Activated T-helper 1 cell treated with anti-CD3 and anti-CD28 coated beads, Interleukin-12 subunit alpha, Interleukin-12 subunit beta, Interleukin-2, Interleukin-4 antibody, amounts not matched to agents 30 ng/mL and 10 ng/mL and 1 ng/mL, durations not matched to agents 14 hours and 24 hours and 36 hours (primary cell): Measurements from ENCODE around the gene KANSL3. TPM values are rescaled to one million over a fixed set of nuclear protein-coding genes. Genes with fewer than 3 reads are reported as not detected.

Source experiments
- DNase-seq: peaks from one replicate; pipeline ENCODE4 v3.0.0; 2021; ENCODE audit warnings: low spot score
- H3K27ac Mint-ChIP-seq: one replicate; pipeline ENCODE4 v1.8.0; 2021; ENCODE audit warnings: mild to moderate bottlenecking, mixed read lengths
- H3K27me3 Mint-ChIP-seq: one replicate; pipeline ENCODE4 v1.8.0; 2022; ENCODE audit warnings: mild to moderate bottlenecking, moderate library complexity, mixed read lengths; ENCODE audit not compliant: insufficient read depth
- H3K36me3 Mint-ChIP-seq: one replicate; pipeline ENCODE4 v1.8.0; 2021; ENCODE audit warnings: low read depth, mixed read lengths
- H3K4me1 Mint-ChIP-seq: one replicate; pipeline ENCODE4 v1.8.0; 2021; ENCODE audit warnings: low read depth, mixed read lengths
- H3K4me3 Mint-ChIP-seq: one replicate; pipeline ENCODE4 v1.8.0; 2021; ENCODE audit warnings: mild to moderate bottlenecking, moderate library complexity, mixed read lengths
- H3K9me3 Mint-ChIP-seq: one replicate; pipeline ENCODE4 v1.8.0; 2021; ENCODE audit warnings: mixed read lengths
- intact Hi-C: fragments of 100-400 bp; cut with micrococcal nuclease; formaldehyde crosslinking; loops from one replicate; pipeline ENCODE4 v1.15.1; 2024
- total RNA-seq: library from RNA; stranded (reverse); gene quantifications from 2 replicates; pipeline ENCODE4 v1.2.3, GENCODE V29; 2022

Gene KANSL3
- total RNA-seq, 1 donor from 2014 or later, result 55.0 TPM

GRCh38 chr2:96549466-96549785, 88.7 kb downstream of the KANSL3 start:
- intact Hi-C loops, result no loop called here
- Mint-ChIP-seq H3K4me1 (peaks cover 45% of the 10 kb centered on the region), H3K4me3 (no peak overlapping the region), H3K27me3 (no peaks in the 10 kb centered on the region), H3K36me3 (peaks cover 48% of the 10 kb centered on the region), H3K9me3 (no peaks in the 10 kb centered on the region), H3K27ac (no peak overlapping the region)
- DNase-seq, result no peak

DNA sequence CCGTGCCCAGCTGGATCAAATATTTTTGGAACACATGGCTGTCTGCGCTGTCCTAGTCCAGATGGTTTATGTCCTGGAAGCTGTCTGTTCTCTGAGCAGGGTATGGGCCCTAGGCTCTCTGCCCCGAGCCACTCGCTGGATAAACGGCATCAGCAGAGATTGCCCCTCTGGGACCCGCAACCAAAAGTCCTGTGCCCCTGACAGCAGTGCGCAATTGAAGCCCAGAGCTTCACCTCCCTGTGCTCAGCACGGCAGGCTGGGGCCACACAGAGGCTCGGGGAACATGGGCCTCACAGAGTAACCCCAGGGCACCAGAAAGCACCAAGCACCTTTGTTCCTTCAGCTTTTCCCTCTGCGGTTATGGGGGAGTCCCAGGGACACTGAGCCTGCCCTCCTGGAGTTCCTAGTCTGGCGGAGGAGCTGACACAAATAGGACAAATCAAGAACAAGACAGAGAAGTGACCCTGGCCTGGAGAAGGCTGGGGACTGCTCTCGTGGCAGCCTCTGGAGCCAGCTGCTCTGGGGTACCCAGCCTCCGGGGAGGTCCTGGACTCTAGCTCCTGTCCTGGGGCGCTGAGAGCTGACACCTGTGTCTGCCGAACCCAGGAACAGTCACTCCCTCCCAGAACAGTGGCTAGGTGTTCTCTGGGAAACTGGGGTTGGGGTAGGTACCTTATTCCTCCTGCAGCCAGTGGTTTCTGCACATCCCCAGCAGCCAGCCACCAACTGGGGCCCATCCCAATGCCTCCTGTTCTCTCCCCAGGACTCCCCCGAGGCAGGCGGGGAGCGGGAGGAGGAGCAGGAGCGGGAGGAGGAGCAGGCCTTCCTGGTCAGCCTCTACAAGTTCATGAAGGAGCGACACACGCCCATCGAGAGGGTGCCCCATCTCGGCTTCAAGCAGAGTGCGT, 89.3 kb downstream of the KANSL3 start:
- H3K36me3 Mint-ChIP-seq, result peaks cover 54% of the 10 kb centered on the region
- no peaks in the 10 kb centered on the region for H3K27me3 Mint-ChIP-seq
- H3K4me1 Mint-ChIP-seq, result peaks cover 49% of the 10 kb centered on the region

GRCh38 chr2:96547731-96548171, 90.4 kb downstream of the KANSL3 start:
- no peak for DNase-seq
- Mint-ChIP-seq H3K27ac (peak overlapping the region; percentile 64), H3K4me1 (peaks cover 49% of the 10 kb centered on the region), H3K27me3 (no peaks in the 10 kb centered on the region), H3K36me3 (peaks cover 56% of the 10 kb centered on the region), H3K9me3 (no peaks in the 10 kb centered on the region), H3K4me3 (peak overlapping the region; percentile 58)
- intact Hi-C loops, result no loop called here

More for the DNA sequence above, 89.3 kb downstream of the KANSL3 start:
- H3K9me3 Mint-ChIP-seq, result no peaks in the 10 kb centered on the region
- H3K4me3 Mint-ChIP-seq, result no peak overlapping the region
- H3K27ac Mint-ChIP-seq, result no peak overlapping the region
- DNase-seq, result no peak
- intact Hi-C loops, result no loop called here

- peaks cover 54% of the 10 kb centered on the region for H3K4me1 Mint-ChIP-seq
- no peak for DNase-seq
- peaks cover 58% of the 10 kb centered on the region for H3K36me3 Mint-ChIP-seq
- H3K27me3 Mint-ChIP-seq, result no peaks in the 10 kb centered on the region
- peak overlapping the region; percentile 64 for H3K27ac Mint-ChIP-seq
- intact Hi-C loops, result no loop called here
- H3K4me3 Mint-ChIP-seq, result peak overlapping the region; percentile 58
- no peaks in the 10 kb centered on the region for H3K9me3 Mint-ChIP-seq
Observed at GRCh38 chr2:96547203-96547641, 90.9 kb downstream of the KANSL3 start.

DNA sequence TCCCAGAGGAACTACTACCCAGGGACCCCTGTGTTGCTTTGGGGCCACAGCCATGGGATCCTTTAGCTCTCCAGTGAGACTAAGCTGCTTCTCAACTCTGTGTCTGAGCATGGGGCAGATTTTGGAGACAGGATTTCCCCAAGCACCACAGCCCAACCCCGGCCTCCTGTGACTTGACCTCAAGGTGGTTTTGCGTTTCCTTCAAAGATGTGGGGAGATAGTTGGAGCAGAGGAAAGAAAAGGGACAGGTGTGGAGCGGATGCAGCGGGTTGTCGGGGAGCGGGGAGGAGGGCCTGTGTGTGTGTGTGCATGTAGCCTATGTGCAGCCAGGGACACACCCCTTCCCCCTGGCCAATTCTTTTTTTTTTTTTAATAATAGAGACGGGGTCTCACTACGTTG, 91.3 kb downstream of the KANSL3 start:
- Mint-ChIP-seq H3K4me3 (peak overlapping the region; percentile 56), H3K27ac (peak overlapping the region; percentile 21), H3K36me3 (peaks cover 58% of the 10 kb centered on the region), H3K4me1 (peaks cover 55% of the 10 kb centered on the region), H3K9me3 (no peaks in the 10 kb centered on the region), H3K27me3 (no peaks in the 10 kb centered on the region)
- no peak for DNase-seq
- intact Hi-C loops, result loop anchor here (1.0 kb wide), 1 partner anchor 8 kb away; no protein-coding TSS in a partner anchor

DNA sequence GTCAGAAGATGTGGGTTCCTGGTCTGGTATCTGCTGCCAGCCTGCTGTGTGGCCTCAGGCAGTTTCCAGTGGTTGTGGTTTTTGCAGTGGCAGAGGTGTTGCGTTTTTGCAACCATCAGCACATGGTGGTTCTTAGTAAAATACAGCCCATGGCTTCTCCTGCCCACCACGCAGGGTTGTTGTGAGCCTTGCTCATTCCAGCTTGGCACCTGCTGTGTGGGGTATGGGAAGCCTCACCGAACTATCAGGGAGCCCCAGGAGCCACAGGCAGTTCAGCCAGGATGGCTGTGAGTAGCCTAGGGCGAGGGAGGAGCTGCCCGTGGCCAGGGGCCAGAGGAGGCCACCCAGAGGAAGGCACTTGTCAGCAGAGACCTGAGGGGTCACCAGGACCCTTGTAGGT, 91.8 kb downstream of the KANSL3 start:
- H3K9me3 Mint-ChIP-seq, result no peaks in the 10 kb centered on the region
- intact Hi-C loops, result loop anchor here (1.0 kb wide), 1 partner anchor 8 kb away; no protein-coding TSS in a partner anchor
- H3K4me1 Mint-ChIP-seq, result peaks cover 60% of the 10 kb centered on the region
- no peaks in the 10 kb centered on the region for H3K27me3 Mint-ChIP-seq
- H3K27ac Mint-ChIP-seq, result peak overlapping the region; percentile 21
- H3K4me3 Mint-ChIP-seq, result peak overlapping the region; percentile 56
- no peak for DNase-seq
- peaks cover 62% of the 10 kb centered on the region for H3K36me3 Mint-ChIP-seq

Other genes starting within 250 kb of the KANSL3 start
- gene NEURL3, start 133.0 kb downstream of the KANSL3 start, total RNA-seq, result 0.54 and 0.75 TPM in 2 replicates
- gene ARID5A, start 101.6 kb downstream of the KANSL3 start, total RNA-seq, result 233 and 240 TPM in 2 replicates
- gene FER1L5, start 4.5 kb upstream of the KANSL3 start, total RNA-seq, result not detected in 2 replicates
- gene LMAN2L, start 101.8 kb upstream of the KANSL3 start, total RNA-seq, result 5.6 and 6.0 TPM in 2 replicates
- gene CNNM4, start 122.6 kb upstream of the KANSL3 start, total RNA-seq, result 9.9 and 11.1 TPM in 2 replicates
- gene CNNM3, start 178.0 kb upstream of the KANSL3 start, total RNA-seq, result 26.1 and 31.4 TPM in 2 replicates
- 8.2 and 8.8 TPM in 2 replicates for gene ANKRD23, start 205.7 kb upstream of the KANSL3 start, total RNA-seq
- gene ANKRD39, start 219.7 kb upstream of the KANSL3 start, total RNA-seq, result 40.8 and 41.1 TPM in 2 replicates
- gene SEMA4C, start 231.8 kb upstream of the KANSL3 start, total RNA-seq, result 18.7 and 20.6 TPM in 2 replicates